Breast epithelium (tissue), 3 donors: Measurements from ENCODE around the gene DNAJC28.

Source experiments
- POLR2A ChIP-seq: fragments of 450-650 bp; IDR thresholded peaks from one replicate; pipeline ENCODE4 v1.6.1; 2016; ENCODE audit warnings: antibody characterized with exemption, mild to moderate bottlenecking, moderate library complexity
- TF ChIP-seq, protein P1 (sequence below), 3 donors: fragments of 450-650 bp; IDR thresholded peaks; one replicate each; pipeline ENCODE4 v1.5.1; 2016 to 2017; ENCODE audit warnings: antibody characterized with exemption in 3 of 3, mild to moderate bottlenecking in 3 of 3, moderate library complexity in 3 of 3

DNA sequence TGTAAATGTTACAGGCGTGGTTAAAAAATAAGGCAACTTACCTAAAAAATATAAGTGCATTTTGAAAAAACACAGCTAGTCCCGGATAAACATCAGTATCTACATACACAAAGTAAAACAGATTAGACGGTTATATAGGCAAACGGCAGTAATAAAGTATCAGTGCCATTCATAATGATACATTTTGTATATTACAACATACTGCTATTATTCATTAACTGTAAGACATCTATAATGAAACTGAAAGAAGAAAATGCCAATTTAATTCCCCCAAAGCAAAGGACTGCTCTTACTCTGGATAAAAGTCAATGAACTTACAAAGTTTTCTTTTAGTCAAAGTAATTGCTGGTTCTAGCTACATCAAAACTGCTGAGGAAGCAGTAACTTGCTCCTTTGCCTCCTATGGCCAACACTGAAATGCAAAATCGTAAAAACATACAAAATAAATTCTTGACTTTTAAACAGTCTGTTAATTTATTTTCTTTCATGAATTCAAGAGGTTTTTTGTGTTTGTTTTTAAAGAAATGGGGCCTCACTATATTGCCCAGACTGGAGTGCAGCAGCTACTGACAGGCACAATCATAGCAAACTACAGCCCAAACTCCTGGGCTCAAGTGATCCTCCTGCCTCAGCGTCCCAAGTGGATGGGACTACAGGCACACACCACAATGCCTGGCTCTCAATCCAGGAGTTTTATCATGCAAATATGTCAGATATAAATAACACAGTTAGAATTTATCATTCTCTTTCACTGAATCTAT lies 35.6 kb downstream of the DNAJC28 start:
- TF ChIP-seq, protein P1, sequence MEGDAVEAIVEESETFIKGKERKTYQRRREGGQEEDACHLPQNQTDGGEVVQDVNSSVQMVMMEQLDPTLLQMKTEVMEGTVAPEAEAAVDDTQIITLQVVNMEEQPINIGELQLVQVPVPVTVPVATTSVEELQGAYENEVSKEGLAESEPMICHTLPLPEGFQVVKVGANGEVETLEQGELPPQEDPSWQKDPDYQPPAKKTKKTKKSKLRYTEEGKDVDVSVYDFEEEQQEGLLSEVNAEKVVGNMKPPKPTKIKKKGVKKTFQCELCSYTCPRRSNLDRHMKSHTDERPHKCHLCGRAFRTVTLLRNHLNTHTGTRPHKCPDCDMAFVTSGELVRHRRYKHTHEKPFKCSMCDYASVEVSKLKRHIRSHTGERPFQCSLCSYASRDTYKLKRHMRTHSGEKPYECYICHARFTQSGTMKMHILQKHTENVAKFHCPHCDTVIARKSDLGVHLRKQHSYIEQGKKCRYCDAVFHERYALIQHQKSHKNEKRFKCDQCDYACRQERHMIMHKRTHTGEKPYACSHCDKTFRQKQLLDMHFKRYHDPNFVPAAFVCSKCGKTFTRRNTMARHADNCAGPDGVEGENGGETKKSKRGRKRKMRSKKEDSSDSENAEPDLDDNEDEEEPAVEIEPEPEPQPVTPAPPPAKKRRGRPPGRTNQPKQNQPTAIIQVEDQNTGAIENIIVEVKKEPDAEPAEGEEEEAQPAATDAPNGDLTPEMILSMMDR (IDR thresholded peaks at IDR 0.05) = no peak
- no peak for TF ChIP-seq POLR2A
